ENCODE measurements around the gene SCRN2. TPM values are rescaled to one million over a fixed set of nuclear protein-coding genes. Genes with fewer than 3 reads are reported as not detected.

Gene SCRN2
- polyA plus RNA-seq, 1 donor = 109 TPM

GRCh38 chr17:47811709-47812108 lies 29.4 kb downstream of the SCRN2 start:
- Histone ChIP-seq H3K4me1 (ENCODE audit: control insufficient read depth, insufficient read depth, low read length) (peaks cover 23% of the 10 kb centered on the region), H3K36me3 (ENCODE audit: control insufficient read depth, insufficient read depth, low read length) (peaks cover 80% of the 10 kb centered on the region), H3K4me3 (ENCODE audit: low read length) (no peak overlapping the region), H3K9me3 (ENCODE audit: control insufficient read depth, low read depth, low read length) (no peaks in the 10 kb centered on the region), H3K27me3 (ENCODE audit: control insufficient read depth, insufficient read depth, low read length) (no peaks in the 10 kb centered on the region), H3K27ac (ENCODE audit: low read length) (no peak overlapping the region)
- 67% methylated on average over 1 of the region's 7 CpGs for WGBS (ENCODE audit: insufficient coverage, low lambda C conversion rate)
- no peak for DNase-seq

DNA sequence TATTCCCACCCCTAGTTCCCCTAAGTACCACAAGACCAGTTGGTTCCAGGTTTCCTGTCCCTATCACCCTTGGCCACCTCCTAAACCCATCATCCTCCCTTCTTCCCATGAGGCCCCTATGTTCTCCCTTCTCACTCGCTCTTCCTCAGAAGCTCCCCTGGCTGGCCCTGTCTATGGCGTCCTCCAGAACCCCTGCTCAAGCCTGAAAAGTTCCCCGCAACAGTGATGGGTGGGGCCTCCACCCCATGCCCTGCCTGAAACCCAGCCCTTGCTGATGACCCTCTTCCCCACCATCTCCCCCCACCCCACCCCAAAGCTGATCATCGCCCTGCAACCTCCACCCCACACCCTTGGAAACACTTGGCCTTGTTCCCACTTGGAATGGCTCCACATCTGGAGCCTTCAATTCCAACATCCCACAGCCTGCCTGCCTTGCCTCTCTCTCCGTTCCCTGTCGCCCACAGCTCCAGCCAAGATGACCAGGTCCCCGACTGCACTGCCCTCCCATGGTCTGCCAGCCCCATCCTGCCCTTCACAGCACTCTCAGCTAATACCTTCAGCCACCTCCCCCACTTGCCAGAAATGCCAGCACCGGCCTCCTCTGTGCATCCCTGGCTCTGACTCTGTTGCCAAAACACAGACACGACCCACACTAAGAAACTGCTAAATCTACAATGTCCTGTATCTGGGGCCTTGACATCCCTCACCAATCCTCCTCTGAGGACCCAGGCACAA lies 30.0 kb downstream of the SCRN2 start:
- Histone ChIP-seq H3K9me3 (ENCODE audit: control insufficient read depth, low read depth, low read length) (no peaks in the 10 kb centered on the region), H3K36me3 (ENCODE audit: control insufficient read depth, insufficient read depth, low read length) (peaks cover 76% of the 10 kb centered on the region), H3K4me1 (ENCODE audit: control insufficient read depth, insufficient read depth, low read length) (peaks cover 23% of the 10 kb centered on the region), H3K27ac (ENCODE audit: low read length) (peak overlapping the region; percentile 26), H3K27me3 (ENCODE audit: control insufficient read depth, insufficient read depth, low read length) (no peaks in the 10 kb centered on the region), H3K4me3 (ENCODE audit: low read length) (no peak overlapping the region)
- no CpG with 5 or more reads among the region's 9 CpGs for WGBS (ENCODE audit: insufficient coverage, low lambda C conversion rate)
- DNase-seq = no peak

- peaks cover 23% of the 10 kb centered on the region for H3K4me1 ChIP-seq (ENCODE audit: control insufficient read depth, insufficient read depth, low read length)
- no CpG with 5 or more reads among the region's 10 CpGs for WGBS (ENCODE audit: insufficient coverage, low lambda C conversion rate)
- H3K36me3 ChIP-seq (ENCODE audit: control insufficient read depth, insufficient read depth, low read length) = peaks cover 68% of the 10 kb centered on the region
- H3K9me3 ChIP-seq (ENCODE audit: control insufficient read depth, low read depth, low read length) = no peaks in the 10 kb centered on the region
- H3K27me3 ChIP-seq (ENCODE audit: control insufficient read depth, insufficient read depth, low read length) = no peaks in the 10 kb centered on the region
- peak overlapping the region; percentile 26 for H3K27ac ChIP-seq (ENCODE audit: low read length)
- H3K4me3 ChIP-seq (ENCODE audit: low read length) = no peak overlapping the region
- peak; percentile 81 to 93 for DNase-seq
Measured at GRCh38 chr17:47810200-47810821, 30.8 kb downstream of the SCRN2 start.

DNA sequence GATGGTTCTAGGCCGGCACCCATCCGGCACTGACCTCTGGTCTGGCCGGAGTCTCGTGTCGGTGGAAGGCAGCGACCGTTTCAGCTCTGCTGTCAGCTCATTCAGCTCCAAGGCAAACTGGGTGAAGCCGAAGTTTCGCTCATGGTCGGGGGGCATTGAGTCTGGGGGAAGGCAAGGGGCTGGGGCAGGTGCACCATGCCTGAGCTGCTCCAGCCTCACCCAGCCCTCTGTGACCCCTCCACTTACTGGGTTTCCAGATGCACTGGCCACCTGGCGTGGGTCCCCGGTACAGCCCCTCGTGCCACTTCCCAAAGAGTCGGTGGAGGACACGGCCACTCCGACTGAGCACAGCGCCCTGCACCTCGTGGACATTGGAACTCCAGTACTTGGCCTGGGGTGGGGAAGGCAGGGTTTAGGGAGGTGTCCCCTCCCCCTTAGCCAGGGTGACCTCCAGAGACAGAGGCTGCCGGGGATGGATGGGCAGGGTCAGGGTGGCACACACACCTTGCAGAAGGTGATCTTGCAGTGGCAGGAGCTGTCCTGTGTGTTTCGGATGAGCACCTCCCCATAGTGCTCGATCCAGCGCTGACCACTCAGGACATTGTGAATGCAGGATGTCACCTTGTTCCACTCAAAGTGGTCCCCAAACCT lies 32.1 kb downstream of the SCRN2 start:
- Histone ChIP-seq H3K4me1 (ENCODE audit: control insufficient read depth, insufficient read depth, low read length) (peaks cover 23% of the 10 kb centered on the region), H3K9me3 (ENCODE audit: control insufficient read depth, low read depth, low read length) (no peaks in the 10 kb centered on the region), H3K27me3 (ENCODE audit: control insufficient read depth, insufficient read depth, low read length) (no peaks in the 10 kb centered on the region), H3K36me3 (ENCODE audit: control insufficient read depth, insufficient read depth, low read length) (peaks cover 55% of the 10 kb centered on the region), H3K4me3 (ENCODE audit: low read length) (no peak overlapping the region), H3K27ac (ENCODE audit: low read length) (no peak overlapping the region)
- WGBS (ENCODE audit: insufficient coverage, low lambda C conversion rate) = no CpG with 5 or more reads among the region's 22 CpGs
- DNase-seq = no peak

DNA sequence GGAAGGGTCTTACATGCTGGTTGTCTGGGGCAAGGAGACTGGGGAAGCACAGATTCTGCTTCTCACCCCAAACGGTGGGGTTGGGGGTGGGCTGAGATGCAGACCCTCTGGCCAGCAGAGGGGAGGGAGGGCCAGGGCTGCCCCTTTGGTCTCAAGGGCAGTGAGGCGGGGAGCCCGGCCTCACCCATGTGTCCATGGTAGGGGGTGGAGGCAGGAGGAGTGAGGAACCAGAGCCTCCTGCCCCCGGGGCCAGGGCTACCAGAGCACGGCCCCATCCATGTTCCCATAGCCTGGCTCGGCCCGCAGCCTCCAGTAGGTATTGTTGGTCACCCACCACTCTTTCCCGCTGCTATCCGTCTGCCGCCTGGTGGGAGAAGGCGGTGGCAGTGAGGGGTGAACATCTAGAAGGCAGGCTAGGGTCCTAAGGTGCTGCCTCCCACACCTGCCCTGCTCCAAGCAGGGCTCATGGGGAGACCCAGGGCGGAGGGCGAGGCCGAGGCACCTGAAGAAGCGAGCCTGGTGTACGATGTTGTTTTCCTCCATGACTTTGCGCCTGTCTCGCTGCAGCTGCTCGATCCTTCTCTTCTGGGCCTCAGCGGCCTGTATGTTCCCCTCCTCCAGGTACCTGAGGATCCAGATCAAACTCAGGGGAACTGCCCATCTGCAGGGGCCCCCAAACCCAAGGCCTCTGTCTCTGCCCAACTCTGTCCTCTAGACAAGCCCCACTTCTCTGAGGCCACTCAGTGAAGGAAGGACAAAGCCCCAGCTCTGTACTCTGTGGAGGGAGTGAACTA lies 32.8 kb downstream of the SCRN2 start:
- no peak for DNase-seq
- Histone ChIP-seq H3K27me3 (ENCODE audit: control insufficient read depth, insufficient read depth, low read length) (no peaks in the 10 kb centered on the region), H3K36me3 (ENCODE audit: control insufficient read depth, insufficient read depth, low read length) (peaks cover 50% of the 10 kb centered on the region), H3K4me3 (ENCODE audit: low read length) (no peak overlapping the region), H3K9me3 (ENCODE audit: control insufficient read depth, low read depth, low read length) (no peaks in the 10 kb centered on the region), H3K4me1 (ENCODE audit: control insufficient read depth, insufficient read depth, low read length) (peaks cover 23% of the 10 kb centered on the region), H3K27ac (ENCODE audit: low read length) (no peak overlapping the region)
- WGBS (ENCODE audit: insufficient coverage, low lambda C conversion rate) = no CpG with 5 or more reads among the region's 20 CpGs

DNA sequence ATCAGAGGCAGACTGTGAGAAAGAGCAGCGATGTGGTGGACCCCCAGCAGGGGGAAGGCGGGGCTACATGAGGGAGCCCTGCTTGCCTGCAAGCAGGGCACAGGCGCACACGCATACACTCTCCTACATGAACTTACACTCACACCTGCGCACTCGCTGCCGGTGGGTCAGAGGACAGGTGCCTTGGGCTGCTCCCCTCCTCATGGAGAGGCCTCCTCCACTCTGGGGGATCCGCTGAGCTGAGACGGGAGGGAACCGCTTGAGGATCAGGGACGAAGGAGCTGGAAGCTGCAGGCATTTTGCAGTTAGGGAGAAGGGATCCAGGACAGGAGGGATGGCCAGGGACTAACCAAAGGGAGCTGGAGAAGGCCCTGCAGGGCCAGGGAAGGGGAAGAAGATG lies 33.7 kb downstream of the SCRN2 start:
- no peaks in the 10 kb centered on the region for H3K9me3 ChIP-seq (ENCODE audit: control insufficient read depth, low read depth, low read length)
- no peak for DNase-seq
- no peak overlapping the region for H3K27ac ChIP-seq (ENCODE audit: low read length)
- no peaks in the 10 kb centered on the region for H3K27me3 ChIP-seq (ENCODE audit: control insufficient read depth, insufficient read depth, low read length)
- WGBS (ENCODE audit: insufficient coverage, low lambda C conversion rate) = no CpG with 5 or more reads among the region's 11 CpGs
- no peak overlapping the region for H3K4me3 ChIP-seq (ENCODE audit: low read length)
- H3K4me1 ChIP-seq (ENCODE audit: control insufficient read depth, insufficient read depth, low read length) = peaks cover 23% of the 10 kb centered on the region
- peaks cover 43% of the 10 kb centered on the region for H3K36me3 ChIP-seq (ENCODE audit: control insufficient read depth, insufficient read depth, low read length)

GRCh38 chr17:47806913-47807255 lies 34.2 kb downstream of the SCRN2 start:
- Histone ChIP-seq H3K4me1 (ENCODE audit: control insufficient read depth, insufficient read depth, low read length) (peaks cover 23% of the 10 kb centered on the region), H3K27ac (ENCODE audit: low read length) (no peak overlapping the region), H3K9me3 (ENCODE audit: control insufficient read depth, low read depth, low read length) (no peaks in the 10 kb centered on the region), H3K27me3 (ENCODE audit: control insufficient read depth, insufficient read depth, low read length) (no peaks in the 10 kb centered on the region), H3K36me3 (ENCODE audit: control insufficient read depth, insufficient read depth, low read length) (peaks cover 38% of the 10 kb centered on the region), H3K4me3 (ENCODE audit: low read length) (no peak overlapping the region)
- WGBS (ENCODE audit: insufficient coverage, low lambda C conversion rate) = 100% methylated on average over 5 of the region's 9 CpGs
- DNase-seq = no peak

GRCh38 chr17:47806026-47806912 lies 34.8 kb downstream of the SCRN2 start:
- no peak for DNase-seq
- Histone ChIP-seq H3K9me3 (ENCODE audit: control insufficient read depth, low read depth, low read length) (no peaks in the 10 kb centered on the region), H3K27ac (ENCODE audit: low read length) (no peak overlapping the region), H3K27me3 (ENCODE audit: control insufficient read depth, insufficient read depth, low read length) (no peaks in the 10 kb centered on the region), H3K4me3 (ENCODE audit: low read length) (no peak overlapping the region), H3K36me3 (ENCODE audit: control insufficient read depth, insufficient read depth, low read length) (peaks cover 38% of the 10 kb centered on the region), H3K4me1 (ENCODE audit: control insufficient read depth, insufficient read depth, low read length) (peaks cover 23% of the 10 kb centered on the region)
- WGBS (ENCODE audit: insufficient coverage, low lambda C conversion rate) = no CpG with 5 or more reads among the region's 16 CpGs

DNA sequence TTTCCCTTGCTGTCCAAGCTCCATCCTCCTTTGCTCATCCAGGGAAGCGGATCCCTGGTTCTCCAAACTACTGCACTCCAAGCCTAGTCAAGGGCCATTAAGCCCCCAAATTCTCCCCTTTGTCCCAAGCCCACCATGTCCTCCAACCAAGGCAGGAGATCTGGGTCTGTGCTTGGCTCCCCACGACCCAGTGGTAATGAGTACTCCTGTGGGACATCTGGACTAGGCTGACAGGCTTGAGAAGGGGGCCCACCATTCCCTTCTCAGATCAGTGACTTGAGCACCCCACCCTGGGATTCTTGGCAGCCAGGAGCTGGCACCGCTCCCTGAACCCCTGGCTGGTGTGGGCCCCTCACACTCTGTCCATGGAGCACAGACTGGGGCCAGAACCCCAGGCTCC lies 36.6 kb downstream of the SCRN2 start:
- Histone ChIP-seq H3K4me1 (ENCODE audit: control insufficient read depth, insufficient read depth, low read length) (peaks cover 8% of the 10 kb centered on the region), H3K27ac (ENCODE audit: low read length) (no peak overlapping the region), H3K9me3 (ENCODE audit: control insufficient read depth, low read depth, low read length) (no peaks in the 10 kb centered on the region), H3K36me3 (ENCODE audit: control insufficient read depth, insufficient read depth, low read length) (peaks cover 30% of the 10 kb centered on the region), H3K27me3 (ENCODE audit: control insufficient read depth, insufficient read depth, low read length) (no peaks in the 10 kb centered on the region), H3K4me3 (ENCODE audit: low read length) (no peak overlapping the region)
- DNase-seq = no peak
- no CpG with 5 or more reads among the region's 3 CpGs for WGBS (ENCODE audit: insufficient coverage, low lambda C conversion rate)
